IPS-18a (cell line): ENCODE results near the gene CARM1.
"Not testable (repeated sequence)": the region's sequence is repeated elsewhere in the genome, so short reads cannot be mapped to it uniquely, and the experiment has no call there.

Experiments used
- H3K27ac ChIP-seq: one replicate; pipeline ENCODE4 v1.5.1; 2013; ENCODE audit warnings: low read length
- H3K27me3 ChIP-seq: one replicate; pipeline ENCODE4 v1.6.1; 2013; ENCODE audit warnings: mild to moderate bottlenecking, low read length; ENCODE audit not compliant: control insufficient read depth, insufficient read depth
- H3K36me3 ChIP-seq: one replicate; pipeline ENCODE4 v1.6.1; 2013; ENCODE audit warnings: low read depth, low read length; ENCODE audit not compliant: control insufficient read depth
- H3K4me1 ChIP-seq: one replicate; pipeline ENCODE4 v1.6.1; 2013; ENCODE audit warnings: low read depth, low read length; ENCODE audit not compliant: control insufficient read depth
- H3K4me3 ChIP-seq: one replicate; pipeline ENCODE4 v1.5.1; 2013; ENCODE audit warnings: low read length
- H3K9ac ChIP-seq: one replicate; pipeline ENCODE4 v1.6.1; 2013; ENCODE audit warnings: mild to moderate bottlenecking, low read length, moderate library complexity
- H3K9me3 ChIP-seq: one replicate; pipeline ENCODE4 v1.6.1; 2013; ENCODE audit warnings: low read depth, low read length; ENCODE audit not compliant: control insufficient read depth

Gene CARM1

DNA sequence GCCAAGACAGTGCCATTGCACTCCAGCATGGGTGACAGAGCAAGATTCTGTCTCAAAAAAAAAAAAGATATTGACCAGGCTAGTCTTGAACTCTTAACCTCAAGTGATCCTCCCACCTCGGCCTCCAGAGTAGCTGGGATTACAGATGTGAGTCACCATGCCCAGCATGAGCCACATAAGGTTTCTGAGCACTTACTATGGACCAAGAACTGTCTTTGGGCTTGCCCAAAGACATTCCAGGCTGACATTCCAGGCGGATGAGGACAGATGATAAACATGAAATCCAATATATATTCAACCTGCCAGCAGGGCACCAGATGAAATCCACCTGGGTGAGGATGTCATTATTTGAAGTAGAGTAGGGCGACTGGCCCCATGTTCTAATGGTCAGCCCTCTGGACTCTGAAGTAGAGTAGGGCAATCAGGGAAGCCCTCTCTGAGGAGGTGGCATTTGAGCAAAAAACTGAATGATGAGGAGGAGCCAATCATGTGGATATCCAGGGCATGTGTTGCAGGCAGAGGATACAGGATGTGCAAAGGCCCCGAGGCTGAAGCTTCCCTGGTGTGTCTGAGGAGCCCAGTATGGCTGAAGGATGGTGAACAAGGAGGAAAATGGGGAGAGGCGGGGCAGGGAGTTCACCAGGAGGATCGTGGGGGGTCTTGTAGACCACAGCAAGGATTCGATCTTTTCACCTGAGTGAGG, 19.1 kb upstream of the CARM1 start:
- Histone ChIP-seq H3K9ac (no peak overlapping the region), H3K9me3 (no peaks in the 10 kb centered on the region), H3K27me3 (no peaks in the 10 kb centered on the region), H3K4me1 (no peaks in the 10 kb centered on the region), H3K36me3 (no peaks in the 10 kb centered on the region), H3K27ac (no peak overlapping the region), H3K4me3 (no peak overlapping the region)

DNA sequence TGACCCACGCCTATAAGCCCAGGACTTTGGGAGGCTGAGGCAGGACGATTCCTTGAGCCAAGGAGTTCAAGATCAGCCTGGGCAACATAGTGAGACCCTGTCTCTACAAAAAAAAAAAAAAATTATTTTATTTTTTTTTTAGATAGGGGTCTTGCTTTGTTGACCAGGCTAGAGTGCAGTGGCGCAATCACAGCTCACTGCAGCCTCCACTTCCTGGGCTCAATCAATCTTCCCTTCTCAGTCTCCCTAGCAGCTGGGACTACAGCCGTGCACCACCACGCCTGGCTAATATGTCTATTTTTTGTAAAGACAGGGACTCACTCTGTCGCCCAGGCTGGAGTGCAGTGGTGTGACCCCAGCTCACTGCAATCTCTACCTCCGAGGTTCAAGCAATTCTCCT, 18.4 kb upstream of the CARM1 start:
- H3K27me3 ChIP-seq, result no peaks in the 10 kb centered on the region
- no peak overlapping the region for H3K9ac ChIP-seq
- no peak overlapping the region for H3K4me3 ChIP-seq
- H3K27ac ChIP-seq, result no peak overlapping the region
- H3K4me1 ChIP-seq, result no peaks in the 10 kb centered on the region
- no peaks in the 10 kb centered on the region for H3K9me3 ChIP-seq
- no peaks in the 10 kb centered on the region for H3K36me3 ChIP-seq

DNA sequence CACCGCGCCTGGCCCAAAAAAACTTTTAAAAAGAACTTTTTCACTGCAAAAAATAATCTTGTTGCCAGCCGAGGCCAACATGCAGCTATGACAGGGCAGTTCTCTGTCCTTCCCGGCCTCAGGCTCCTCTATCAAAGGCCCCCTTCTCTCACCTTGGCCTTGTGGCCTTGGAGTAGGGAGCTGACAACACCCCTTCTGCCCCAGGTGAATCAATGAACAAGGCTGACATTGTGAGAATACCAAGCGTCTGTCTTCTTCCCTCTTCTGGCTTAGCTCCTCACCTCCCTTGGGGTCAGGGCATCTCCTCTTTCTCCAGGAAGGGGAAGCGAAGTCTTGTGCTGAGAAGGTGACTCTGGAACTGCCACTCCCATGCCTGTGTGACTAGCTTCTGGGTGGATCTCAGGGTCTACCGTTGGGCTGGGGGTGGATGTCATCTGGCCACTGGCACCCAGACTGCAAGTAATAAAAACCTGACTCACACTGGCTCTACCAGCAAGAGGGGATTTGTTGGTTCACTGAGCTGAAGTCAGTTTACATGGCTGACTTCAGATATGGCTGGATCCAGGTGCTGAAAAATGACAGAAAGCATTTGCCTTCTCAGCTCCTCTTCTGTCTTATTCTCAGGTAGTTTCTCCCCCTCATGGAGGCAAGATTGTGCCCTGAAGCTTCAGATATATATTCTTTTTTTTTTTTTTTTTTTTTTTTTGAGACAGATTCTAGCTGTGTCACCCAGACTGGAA, 16.8 kb upstream of the CARM1 start:
- no peaks in the 10 kb centered on the region for H3K4me1 ChIP-seq
- H3K9me3 ChIP-seq, result no peaks in the 10 kb centered on the region
- no peak overlapping the region for H3K4me3 ChIP-seq
- no peaks in the 10 kb centered on the region for H3K27me3 ChIP-seq
- H3K36me3 ChIP-seq, result no peaks in the 10 kb centered on the region
- H3K27ac ChIP-seq, result no peak overlapping the region
- H3K9ac ChIP-seq, result no peak overlapping the region

DNA sequence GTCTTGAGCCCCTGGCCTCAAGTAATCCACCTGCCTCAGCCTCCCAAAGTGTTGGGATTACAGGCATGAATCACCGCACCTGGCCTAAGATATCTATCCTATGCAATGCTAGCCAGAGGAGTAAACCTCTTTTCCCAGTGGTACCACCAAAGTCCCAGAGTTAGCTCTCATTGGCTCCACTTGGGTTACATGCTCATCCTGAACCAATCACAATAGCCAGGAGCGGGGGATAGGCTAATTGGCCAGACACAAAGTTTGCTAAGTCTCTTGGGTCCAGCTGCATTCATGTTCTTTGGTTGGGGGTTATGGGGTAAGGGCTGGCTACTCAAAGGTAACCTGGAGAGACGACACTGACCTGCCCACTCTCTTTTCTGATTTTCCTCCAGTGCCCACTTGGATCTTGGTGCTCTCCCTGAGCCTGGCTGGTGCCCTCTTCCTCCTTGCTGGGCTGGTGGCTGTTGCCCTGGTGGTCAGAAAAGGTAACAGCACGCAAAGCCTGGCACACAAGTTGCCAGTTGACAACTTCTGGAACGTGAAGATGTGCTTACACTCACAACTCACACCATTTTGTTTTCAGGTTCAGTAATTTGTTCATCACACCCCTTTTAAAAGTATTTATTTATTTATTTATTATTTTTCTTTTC, 15.4 kb upstream of the CARM1 start:
- Histone ChIP-seq H3K27me3 (no peaks in the 10 kb centered on the region), H3K4me1 (no peaks in the 10 kb centered on the region)

DNA sequence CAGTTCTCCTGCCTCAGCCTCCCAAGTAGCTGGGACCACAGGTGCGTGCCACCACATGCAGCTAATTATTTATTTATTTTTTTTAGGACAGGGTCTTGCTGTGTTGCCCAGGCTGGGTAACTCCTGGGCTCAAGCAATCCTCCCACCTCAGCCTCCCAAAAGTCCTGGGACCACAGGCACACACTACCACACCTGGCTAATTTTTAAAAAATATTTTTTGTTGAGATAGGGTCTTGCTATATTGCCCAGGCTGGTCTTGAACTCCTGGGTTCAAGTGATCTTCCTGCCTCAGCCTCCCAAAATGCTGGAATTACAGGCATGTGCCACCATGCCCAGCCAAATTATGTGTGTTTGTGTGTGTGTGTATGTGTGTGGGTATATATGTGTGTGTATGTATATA, 14.5 kb upstream of the CARM1 start:
- H3K4me3 ChIP-seq, result not testable (repeated sequence)

More for the DNA sequence above, 15.4 kb upstream of the CARM1 start:
- no peaks in the 10 kb centered on the region for H3K9me3 ChIP-seq
- H3K36me3 ChIP-seq, result no peaks in the 10 kb centered on the region
- H3K27ac ChIP-seq, result no peak overlapping the region
- H3K4me3 ChIP-seq, result no peak overlapping the region
- no peak overlapping the region for H3K9ac ChIP-seq

DNA sequence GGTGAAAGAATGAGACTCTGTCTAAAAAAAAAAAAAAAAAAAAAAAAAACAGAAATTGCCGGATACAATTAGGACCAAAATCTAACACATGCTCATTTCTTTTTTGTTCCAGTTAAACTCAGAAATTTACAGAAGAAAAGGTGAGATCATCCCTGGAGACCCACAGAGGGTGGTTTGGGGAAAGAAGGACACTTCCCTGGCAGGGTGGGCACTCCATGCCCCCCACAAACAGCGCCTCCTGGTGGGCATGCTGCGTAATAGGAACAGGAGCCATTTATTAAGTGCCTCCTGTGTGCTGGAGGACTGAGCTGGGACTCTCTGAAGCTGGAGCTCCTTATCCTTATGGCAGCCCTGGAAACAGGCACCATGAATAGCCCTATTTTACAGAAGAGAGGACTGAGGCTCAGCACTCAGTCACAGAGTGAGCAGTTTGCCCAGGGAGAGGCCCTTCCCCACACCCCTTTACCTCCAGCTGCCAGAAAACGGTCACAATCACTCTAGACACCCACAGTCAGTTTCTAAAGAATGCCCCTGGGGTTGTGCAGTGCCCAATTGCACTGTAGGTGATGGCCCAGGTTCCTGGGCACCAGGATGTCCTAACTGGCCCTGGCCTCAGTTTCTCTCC, 13.0 kb upstream of the CARM1 start:
- Histone ChIP-seq H3K27me3 (no peaks in the 10 kb centered on the region), H3K4me1 (no peaks in the 10 kb centered on the region), H3K9me3 (no peaks in the 10 kb centered on the region), H3K27ac (no peak overlapping the region), H3K4me3 (no peak overlapping the region), H3K36me3 (no peaks in the 10 kb centered on the region), H3K9ac (no peak overlapping the region)

More for the DNA sequence above, 14.5 kb upstream of the CARM1 start:
- H3K27ac ChIP-seq, H3K4me1 ChIP-seq, H3K9me3 ChIP-seq, H3K9ac ChIP-seq, H3K27me3 ChIP-seq, H3K36me3 ChIP-seq: not testable (repeated sequence)

DNA sequence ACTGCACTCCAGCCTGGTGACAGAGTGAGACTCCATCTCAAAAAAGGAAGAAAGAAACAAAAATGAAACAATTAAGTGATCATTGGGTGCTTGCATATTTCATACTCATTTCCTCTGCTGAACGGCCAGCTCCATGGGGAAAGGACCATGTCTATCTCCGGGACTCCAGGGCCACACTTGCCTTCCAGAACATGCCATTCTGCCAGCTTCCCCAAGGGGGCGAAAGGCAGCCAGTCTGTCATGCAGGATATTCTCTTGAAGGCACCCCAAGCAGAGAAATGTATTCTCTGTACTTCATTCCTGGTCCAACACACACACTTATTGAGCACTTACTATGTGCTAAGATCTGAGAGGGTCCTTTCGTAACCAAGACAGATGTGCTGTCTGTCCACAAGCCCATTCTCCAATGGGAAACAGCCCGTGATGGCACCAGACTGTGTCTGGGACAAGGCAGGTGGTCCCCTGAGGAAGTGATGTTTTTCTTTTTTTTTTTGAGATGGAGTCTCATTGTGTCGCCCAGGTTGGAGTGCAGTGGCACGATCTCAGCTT, 10.2 kb upstream of the CARM1 start:
- no peaks in the 10 kb centered on the region for H3K4me1 ChIP-seq
- no peak overlapping the region for H3K4me3 ChIP-seq
- no peaks in the 10 kb centered on the region for H3K36me3 ChIP-seq
- no peak overlapping the region for H3K9ac ChIP-seq
- no peaks in the 10 kb centered on the region for H3K27me3 ChIP-seq
- no peak overlapping the region for H3K27ac ChIP-seq
- H3K9me3 ChIP-seq, result no peaks in the 10 kb centered on the region

DNA sequence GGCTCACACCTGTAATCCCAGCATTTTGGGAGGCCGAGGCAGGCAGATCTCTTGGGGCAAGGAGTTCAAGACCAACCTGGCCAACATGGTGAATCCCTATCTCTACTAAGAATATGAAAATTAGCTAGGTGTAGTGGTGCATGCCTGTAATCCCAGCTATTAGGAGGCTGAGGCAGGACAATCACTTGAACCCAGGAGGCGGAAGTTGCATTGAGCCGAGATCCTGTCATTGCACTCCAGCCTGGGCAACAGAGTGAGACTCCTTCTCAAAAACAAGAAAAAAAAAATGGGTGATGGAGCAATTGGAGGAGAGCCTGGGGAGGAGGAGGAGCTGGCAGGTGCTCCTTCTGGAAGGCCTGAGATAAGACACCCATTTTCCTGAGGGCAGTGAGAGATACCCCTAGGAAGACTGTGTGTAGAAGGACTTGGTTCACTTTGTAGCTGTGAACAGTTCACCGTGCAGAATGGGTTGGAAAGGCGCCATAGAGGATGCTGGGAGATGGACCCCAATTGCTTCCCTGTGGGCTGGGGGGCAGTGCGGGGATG, 8.7 kb upstream of the CARM1 start:
- Histone ChIP-seq H3K36me3 (no peaks in the 10 kb centered on the region), H3K4me3 (no peak overlapping the region), H3K9me3 (no peaks in the 10 kb centered on the region), H3K9ac (no peak overlapping the region), H3K27me3 (no peaks in the 10 kb centered on the region), H3K4me1 (no peaks in the 10 kb centered on the region), H3K27ac (no peak overlapping the region)

DNA sequence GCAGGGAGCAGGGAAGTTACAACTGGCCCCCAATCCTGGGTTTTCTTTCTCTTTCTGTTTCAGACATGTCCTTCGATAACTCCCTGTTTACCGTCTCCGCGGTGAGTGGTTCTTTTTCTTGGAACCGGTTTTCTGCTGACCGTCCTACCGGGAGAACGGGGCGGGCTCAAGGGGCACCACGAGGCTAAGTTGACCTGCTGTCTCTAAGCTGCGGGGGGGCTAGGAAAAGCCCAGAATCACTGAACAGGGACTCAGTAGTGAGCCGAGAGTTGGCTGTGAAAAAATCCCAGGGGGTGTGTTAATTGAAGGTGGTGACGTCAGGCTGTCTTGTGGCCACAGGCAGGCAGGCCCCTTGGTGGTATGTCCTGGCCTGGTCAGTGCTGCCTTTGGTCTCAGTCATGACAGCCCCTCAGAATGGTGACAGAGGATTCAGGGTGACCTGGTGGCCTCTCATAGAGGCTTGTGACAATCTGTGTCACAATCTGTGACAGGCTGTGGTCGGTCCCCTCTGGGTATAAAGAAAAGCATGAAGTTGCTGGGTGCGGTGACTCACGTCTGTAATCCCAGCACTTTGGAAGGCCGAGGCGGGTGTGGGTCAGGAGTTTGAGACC, 8.1 kb upstream of the CARM1 start:
- no peak overlapping the region for H3K27ac ChIP-seq
- no peaks in the 10 kb centered on the region for H3K4me1 ChIP-seq
- H3K36me3 ChIP-seq, result no peaks in the 10 kb centered on the region
- H3K27me3 ChIP-seq, result no peaks in the 10 kb centered on the region
- H3K4me3 ChIP-seq, result no peak overlapping the region
- H3K9ac ChIP-seq, result no peak overlapping the region
- no peaks in the 10 kb centered on the region for H3K9me3 ChIP-seq

DNA sequence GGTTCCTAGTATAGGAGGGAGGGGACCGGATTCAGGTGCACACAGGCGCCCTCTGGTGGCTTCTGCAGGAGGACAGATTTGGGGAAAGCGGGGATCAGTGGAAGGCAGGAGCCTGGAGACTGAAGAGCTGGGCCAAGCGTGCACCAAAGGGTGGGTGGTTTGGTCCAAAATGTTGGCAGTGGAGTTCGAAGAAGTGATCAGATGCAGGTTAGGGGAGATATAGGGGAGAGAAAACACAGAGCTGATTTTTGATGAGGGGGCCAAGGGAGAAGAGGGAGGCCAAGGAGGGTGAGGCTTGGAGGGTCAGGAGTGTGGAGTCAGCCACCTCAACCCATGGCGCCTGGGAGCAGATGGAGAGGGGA, 6.8 kb upstream of the CARM1 start:
- Histone ChIP-seq H3K4me3 (no peak overlapping the region), H3K9ac (no peak overlapping the region), H3K27ac (no peak overlapping the region)

DNA sequence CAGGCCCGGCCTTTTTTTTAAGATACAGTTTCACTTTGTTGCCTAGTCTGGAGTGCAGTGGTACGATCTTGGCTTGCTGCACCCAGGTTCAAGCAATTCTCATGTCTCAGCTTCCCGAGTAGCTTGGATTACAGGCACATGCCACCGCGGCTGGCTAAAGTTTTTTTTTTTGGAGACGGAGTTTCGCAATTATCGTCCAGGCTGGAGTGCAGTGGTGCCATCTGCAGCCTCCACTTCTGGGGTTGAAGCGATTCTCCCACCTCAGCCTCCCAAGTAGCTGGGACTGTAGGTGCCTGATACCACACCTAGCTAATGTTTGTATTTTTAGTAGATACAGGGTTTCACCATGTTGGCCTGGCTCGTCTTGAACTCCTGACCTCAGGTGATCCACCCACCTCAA, 4.9 kb upstream of the CARM1 start:
- no peaks in the 10 kb centered on the region for H3K4me1 ChIP-seq
- H3K36me3 ChIP-seq, result no peaks in the 10 kb centered on the region
- H3K27ac ChIP-seq, result no peak overlapping the region
- no peaks in the 10 kb centered on the region for H3K27me3 ChIP-seq
- no peaks in the 10 kb centered on the region for H3K9me3 ChIP-seq
- no peak overlapping the region for H3K9ac ChIP-seq
- H3K4me3 ChIP-seq, result no peak overlapping the region

More for the DNA sequence above, 6.8 kb upstream of the CARM1 start:
- Histone ChIP-seq H3K4me1 (no peaks in the 10 kb centered on the region), H3K9me3 (no peaks in the 10 kb centered on the region), H3K36me3 (no peaks in the 10 kb centered on the region), H3K27me3 (no peaks in the 10 kb centered on the region)
